ENCODE results near the gene PSMA8. TPM values are rescaled to one million over a fixed set of nuclear protein-coding genes. Genes with fewer than 3 reads are reported as not detected.
A peak's percentile ranks its signal among the peaks of the same experiment; 100 is the strongest.
"Not testable (repeated sequence)": the region's sequence is repeated elsewhere in the genome, so short reads cannot be mapped to it uniquely, and the experiment has no call there.

The PSMA8 gene
- total and polyA plus RNA-seq, 7 experiments from 2014 or later: 0.19 to 1.6 (median 0.59) TPM

DNA sequence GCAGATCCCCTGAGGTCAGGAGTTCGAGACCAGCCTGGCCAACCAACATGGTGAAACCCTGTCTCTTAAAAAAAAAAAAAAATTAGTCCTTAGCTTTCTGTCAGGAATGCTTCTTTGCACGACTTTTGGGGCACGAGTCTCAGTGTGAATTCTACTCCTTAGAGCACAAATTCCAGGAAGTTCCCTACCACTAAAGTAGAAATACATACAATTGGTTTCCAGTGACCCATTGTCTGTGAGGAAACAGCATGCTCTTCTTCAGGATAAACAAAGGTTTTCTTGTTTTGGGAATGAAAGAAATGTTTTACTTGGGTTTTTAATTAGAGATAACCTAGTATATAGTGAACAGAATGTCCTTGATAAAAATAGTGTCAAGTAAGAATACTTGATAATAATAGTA lies 23.7 kb downstream of the PSMA8 start:
- H3K27me3 Mint-ChIP-seq: peaks cover 0 to 8% (median 0%) of the 10 kb centered on the region in 5 donors
- H3K27ac Mint-ChIP-seq: no peak overlapping the region
- Histone ChIP-seq H3K36me3 (ENCODE audit: control insufficient read depth in 2 of 3, insufficient read depth in 3 of 3, low read length in 3 of 3) (no peaks in the 10 kb centered on the region), H3K27me3 (ENCODE audit: control insufficient read depth in 2 of 2, insufficient read depth in 2 of 2, low read length in 2 of 2) (no peaks in the 10 kb centered on the region), H3K27ac (ENCODE audit: low read depth, low read length) (no peak overlapping the region), H3K4me1 (ENCODE audit: control insufficient read depth in 2 of 2, insufficient read depth in 2 of 2, low read length in 2 of 2) (no peaks in the 10 kb centered on the region), H3K9me3 (ENCODE audit: control insufficient read depth in 2 of 3, low read length in 3 of 3) (no peaks in the 10 kb centered on the region), H3K4me3 (ENCODE audit: low read length) (no peak overlapping the region)
- intact Hi-C loops (cut with micrococcal nuclease): no loop called here
- H3K4me3 Mint-ChIP-seq: no peak overlapping the region
- DNase-seq (no peak), ATAC-seq (no peak)
- no peaks in the 10 kb centered on the region for H3K36me3 Mint-ChIP-seq
- no peaks in the 10 kb centered on the region for H3K9me3 Mint-ChIP-seq
- CTCF ChIA-PET: interaction anchor here (1.0 kb wide), 1 partner anchor 17 kb away, joined by 3 read pairs; no protein-coding TSS in a partner anchor
- H3K4me1 Mint-ChIP-seq: peaks cover 0 to 7% (median 2%) of the 10 kb centered on the region in 7 donors
- POLR2A ChIA-PET: no interaction called here

DNA sequence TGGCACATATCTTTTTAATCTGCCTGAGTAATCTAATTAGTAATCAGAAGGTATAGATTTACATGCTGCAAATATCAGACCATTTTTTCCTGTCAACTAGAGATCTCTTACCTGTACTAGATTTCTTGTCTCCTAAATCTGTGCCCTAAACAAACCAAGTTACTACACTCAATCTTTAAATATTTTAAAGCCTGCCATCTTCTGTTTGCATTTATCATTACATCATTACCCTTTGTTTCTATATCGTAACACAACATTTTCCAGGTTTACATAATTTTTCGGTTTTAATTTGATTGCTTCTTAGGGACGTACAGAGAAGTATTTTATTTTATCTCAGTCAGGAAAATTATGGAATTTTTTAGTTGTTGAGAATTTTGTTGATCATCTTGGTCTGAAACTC lies 25.7 kb downstream of the PSMA8 start:
- H3K36me3 Mint-ChIP-seq: no peaks in the 10 kb centered on the region
- H3K4me3 ChIP-seq (ENCODE audit: low read length): no peak overlapping the region
- peaks cover 0 to 8% (median 0%) of the 10 kb centered on the region in 5 donors for H3K27me3 Mint-ChIP-seq
- no peaks in the 10 kb centered on the region for H3K27me3 ChIP-seq (ENCODE audit: control insufficient read depth in 2 of 2, insufficient read depth in 2 of 2, low read length in 2 of 2)
- H3K4me1 Mint-ChIP-seq: peaks cover 0 to 7% (median 2%) of the 10 kb centered on the region in 7 donors
- peak in 5 of 9 donors; percentile 7 to 37 (median 17) for DNase-seq
- ChIA-PET POLR2A (no interaction called here), CTCF (interaction anchor here (0.6 to 1.0 kb wide), 2 partner anchors 57 to 87 kb away, joined by 4 to 5 read pairs; no protein-coding TSS in a partner anchor)
- H3K27ac Mint-ChIP-seq: no peak overlapping the region
- no peaks in the 10 kb centered on the region for H3K36me3 ChIP-seq (ENCODE audit: control insufficient read depth in 2 of 3, insufficient read depth in 3 of 3, low read length in 3 of 3)
- no peak overlapping the region for H3K27ac ChIP-seq (ENCODE audit: low read depth, low read length)
- H3K9me3 Mint-ChIP-seq: no peaks in the 10 kb centered on the region
- ATAC-seq: no peak
- no peaks in the 10 kb centered on the region for H3K9me3 ChIP-seq (ENCODE audit: control insufficient read depth in 2 of 3, low read length in 3 of 3)
- peak overlapping the region in 1 of 10 donors; percentile 2 for H3K4me3 Mint-ChIP-seq
- no peaks in the 10 kb centered on the region for H3K4me1 ChIP-seq (ENCODE audit: control insufficient read depth in 2 of 2, insufficient read depth in 2 of 2, low read length in 2 of 2)
- intact Hi-C loops (cut with micrococcal nuclease): loop anchor here (1.0 to 2.0 kb wide), 4 partner anchors 67 to 238 kb away; partner anchors contain the start of genes SS18 (in 1 of the 2) and TAF4B (in 1 of the 2)

DNA sequence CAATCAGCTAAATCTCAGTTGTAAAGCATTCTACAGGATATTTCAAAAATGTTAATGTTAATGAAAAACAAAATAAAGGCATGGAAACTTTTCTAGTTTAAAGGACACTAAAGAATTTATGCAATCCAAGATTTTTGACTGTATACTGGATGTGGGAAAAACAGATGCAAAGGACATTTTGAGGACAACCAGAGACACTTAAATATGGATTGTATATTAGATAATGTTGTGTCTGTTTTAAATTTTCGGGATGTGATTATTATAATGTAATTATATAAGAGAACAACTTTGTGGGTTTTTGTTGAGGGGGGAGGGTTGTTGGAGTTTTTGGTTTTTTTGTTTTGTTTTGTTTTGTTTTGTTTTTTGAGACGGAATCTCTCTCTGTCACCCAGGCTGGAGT lies 30.9 kb downstream of the PSMA8 start:
- H3K27me3 ChIP-seq (ENCODE audit: control insufficient read depth in 2 of 2, insufficient read depth in 2 of 2, low read length in 2 of 2): no peaks in the 10 kb centered on the region
- Mint-ChIP-seq H3K4me1 (peaks cover 0 to 2% (median under 1%) of the 10 kb centered on the region in 7 donors), H3K27me3 (no peaks in the 10 kb centered on the region), H3K27ac (no peak overlapping the region), H3K9me3 (no peaks in the 10 kb centered on the region), H3K36me3 (no peaks in the 10 kb centered on the region), H3K4me3 (no peak overlapping the region)
- H3K9me3 ChIP-seq (ENCODE audit: control insufficient read depth in 2 of 3, low read length in 3 of 3): no peaks in the 10 kb centered on the region
- CTCF ChIA-PET: no interaction called here
- H3K4me3 ChIP-seq (ENCODE audit: low read length): no peak overlapping the region
- no peaks in the 10 kb centered on the region for H3K4me1 ChIP-seq (ENCODE audit: control insufficient read depth in 2 of 2, insufficient read depth in 2 of 2, low read length in 2 of 2)
- DNase-seq: no peak
- intact Hi-C loops (cut with micrococcal nuclease): no loop called here
- no peak overlapping the region for H3K27ac ChIP-seq (ENCODE audit: low read depth, low read length)
- no peaks in the 10 kb centered on the region for H3K36me3 ChIP-seq (ENCODE audit: control insufficient read depth in 2 of 3, insufficient read depth in 3 of 3, low read length in 3 of 3)
- POLR2A ChIA-PET: no interaction called here
- no peak for ATAC-seq

DNA sequence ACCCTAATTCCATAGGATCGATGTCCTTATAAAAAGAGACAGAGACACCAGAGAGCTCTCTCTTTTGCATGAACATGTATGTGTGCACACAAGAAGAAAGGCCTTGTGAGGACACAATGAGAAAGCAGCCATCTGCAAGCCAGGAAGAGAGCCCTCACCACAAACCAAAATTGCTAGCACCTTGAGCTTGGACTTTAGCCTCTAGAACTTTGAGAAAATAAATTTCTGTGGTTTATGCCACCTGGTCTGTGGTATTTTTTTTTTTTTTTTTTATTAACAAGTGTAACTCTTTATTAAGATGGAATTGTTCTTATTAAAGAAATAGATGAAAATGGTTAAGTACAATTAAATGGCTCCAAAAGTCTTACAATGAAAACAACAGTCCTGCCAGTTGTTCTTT lies 33.9 kb downstream of the PSMA8 start:
- H3K4me3 ChIP-seq (ENCODE audit: low read length); DNase-seq; H3K27ac ChIP-seq (ENCODE audit: low read depth, low read length); H3K27me3 Mint-ChIP-seq; intact Hi-C loops (cut with micrococcal nuclease); POLR2A ChIA-PET; H3K4me3 Mint-ChIP-seq; H3K4me1 ChIP-seq (ENCODE audit: control insufficient read depth in 2 of 2, insufficient read depth in 2 of 2, low read length in 2 of 2); H3K36me3 Mint-ChIP-seq; CTCF ChIA-PET; H3K27me3 ChIP-seq (ENCODE audit: control insufficient read depth in 2 of 2, insufficient read depth in 2 of 2, low read length in 2 of 2); ATAC-seq; H3K4me1 Mint-ChIP-seq; H3K9me3 Mint-ChIP-seq; H3K36me3 ChIP-seq (ENCODE audit: control insufficient read depth in 2 of 3, insufficient read depth in 3 of 3, low read length in 3 of 3); H3K9me3 ChIP-seq (ENCODE audit: control insufficient read depth in 2 of 3, low read length in 3 of 3); H3K27ac Mint-ChIP-seq: not testable (repeated sequence)

DNA sequence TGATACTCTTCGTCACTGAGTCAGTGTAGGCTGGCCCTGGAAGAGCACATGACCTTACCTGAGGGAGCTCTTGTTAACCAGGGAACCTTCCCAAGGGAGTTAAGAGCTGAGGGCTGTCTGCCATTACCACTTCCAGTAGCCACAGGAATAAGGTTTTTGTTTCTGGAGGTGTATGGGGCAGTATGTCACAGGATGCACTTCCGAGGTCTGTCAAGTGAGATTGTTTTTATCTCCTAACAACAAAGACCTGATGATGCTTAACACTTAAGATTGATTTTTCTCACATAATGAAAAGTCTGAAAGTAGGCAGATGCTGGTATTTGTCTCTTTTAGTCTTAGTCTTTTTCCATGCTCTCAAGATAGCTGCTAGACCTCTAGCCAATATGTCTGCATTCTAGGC lies 41.8 kb downstream of the PSMA8 start:
- peak overlapping the region in 7 of 9 donors; percentile 11 to 86 (median 44) for H3K27ac Mint-ChIP-seq
- DNase-seq: peak in 4 of 9 donors; percentile 23 to 35 (median 28)
- ChIA-PET POLR2A (no interaction called here), CTCF (no interaction called here)
- Histone ChIP-seq H3K27ac (ENCODE audit: low read depth, low read length) (no peak overlapping the region), H3K27me3 (ENCODE audit: control insufficient read depth in 2 of 2, insufficient read depth in 2 of 2, low read length in 2 of 2) (no peaks in the 10 kb centered on the region), H3K4me1 (ENCODE audit: control insufficient read depth in 2 of 2, insufficient read depth in 2 of 2, low read length in 2 of 2) (no peaks in the 10 kb centered on the region), H3K4me3 (ENCODE audit: low read length) (no peak overlapping the region), H3K9me3 (ENCODE audit: control insufficient read depth in 2 of 3, low read length in 3 of 3) (no peaks in the 10 kb centered on the region), H3K36me3 (ENCODE audit: control insufficient read depth in 2 of 3, insufficient read depth in 3 of 3, low read length in 3 of 3) (no peaks in the 10 kb centered on the region)
- no peaks in the 10 kb centered on the region for H3K36me3 Mint-ChIP-seq
- peak overlapping the region in 3 of 10 donors; percentile 4 to 49 (median 6) for H3K4me3 Mint-ChIP-seq
- peaks cover 8 to 15% (median 11%) of the 10 kb centered on the region in 7 donors for H3K4me1 Mint-ChIP-seq
- peak; percentile 58 for ATAC-seq
- intact Hi-C loops (cut with micrococcal nuclease): no loop called here
- H3K27me3 Mint-ChIP-seq: no peaks in the 10 kb centered on the region
- peaks cover 0 to 1% (median 0%) of the 10 kb centered on the region in 11 donors for H3K9me3 Mint-ChIP-seq

DNA sequence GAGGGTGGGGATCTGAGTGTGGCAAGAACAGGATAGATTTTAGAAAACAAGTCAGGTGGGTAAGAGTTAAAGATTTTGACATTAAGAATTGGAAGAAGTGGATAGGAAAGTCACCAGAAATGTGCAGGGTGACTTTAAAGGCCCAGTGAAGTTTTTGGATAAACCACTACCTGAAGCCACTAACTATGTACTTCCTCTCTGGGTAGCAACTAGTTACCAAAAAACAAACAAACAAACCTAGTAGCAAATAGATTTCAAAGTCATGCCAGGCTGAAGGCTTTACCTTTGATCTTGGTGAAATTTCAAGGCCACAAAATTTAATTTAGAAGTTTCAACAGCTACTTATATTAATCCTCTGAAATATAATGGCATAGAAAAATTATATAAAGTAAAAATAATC lies 42.5 kb downstream of the PSMA8 start:
- Histone ChIP-seq H3K36me3 (ENCODE audit: control insufficient read depth in 2 of 3, insufficient read depth in 3 of 3, low read length in 3 of 3) (no peaks in the 10 kb centered on the region), H3K4me1 (ENCODE audit: control insufficient read depth in 2 of 2, insufficient read depth in 2 of 2, low read length in 2 of 2) (no peaks in the 10 kb centered on the region), H3K9me3 (ENCODE audit: control insufficient read depth in 2 of 3, low read length in 3 of 3) (no peaks in the 10 kb centered on the region), H3K27me3 (ENCODE audit: control insufficient read depth in 2 of 2, insufficient read depth in 2 of 2, low read length in 2 of 2) (no peaks in the 10 kb centered on the region), H3K27ac (ENCODE audit: low read depth, low read length) (no peak overlapping the region), H3K4me3 (ENCODE audit: low read length) (no peak overlapping the region)
- CTCF ChIA-PET: no interaction called here
- peak; percentile 31 for ATAC-seq
- Mint-ChIP-seq H3K27me3 (no peaks in the 10 kb centered on the region), H3K27ac (peak overlapping the region in 5 of 9 donors; percentile 26 to 86 (median 69)), H3K4me3 (peak overlapping the region in 1 of 10 donors; percentile 6), H3K4me1 (peaks cover 8 to 15% (median 11%) of the 10 kb centered on the region in 7 donors), H3K36me3 (no peaks in the 10 kb centered on the region), H3K9me3 (peaks cover 0 to 1% (median 0%) of the 10 kb centered on the region in 11 donors)
- POLR2A ChIA-PET: no interaction called here
- peak in 2 of 9 donors; percentile 30 to 32 for DNase-seq
- intact Hi-C loops (cut with micrococcal nuclease): no loop called here

DNA sequence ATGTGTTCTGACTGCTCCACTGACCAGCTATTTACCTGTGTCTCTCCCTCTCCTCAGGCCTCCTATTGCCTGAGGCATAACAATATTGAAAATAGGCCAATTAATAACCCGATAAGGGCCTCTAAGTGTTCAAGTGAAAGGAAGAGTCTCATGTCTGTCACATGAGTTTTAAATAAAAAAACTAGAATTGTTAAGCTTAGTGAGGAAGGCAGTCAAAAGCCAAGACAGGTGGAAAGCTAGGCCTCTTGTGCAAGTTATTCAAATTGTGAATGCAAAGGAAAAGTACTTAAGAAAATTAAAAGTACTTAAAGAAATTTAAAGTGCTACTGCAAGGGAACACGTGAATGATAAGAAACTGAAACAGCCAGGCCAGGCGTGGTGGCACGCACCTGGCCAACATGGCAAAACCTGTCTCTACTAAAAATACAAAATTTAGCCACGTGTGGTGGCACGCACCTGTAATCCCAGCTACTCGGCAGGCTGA lies 47.7 kb downstream of the PSMA8 start:
- no peaks in the 10 kb centered on the region for H3K36me3 ChIP-seq (ENCODE audit: control insufficient read depth in 2 of 3, insufficient read depth in 3 of 3, low read length in 3 of 3)
- intact Hi-C loops (cut with micrococcal nuclease): no loop called here
- H3K4me3 Mint-ChIP-seq: no peak overlapping the region
- CTCF ChIA-PET: no interaction called here
- no peaks in the 10 kb centered on the region for H3K27me3 Mint-ChIP-seq
- H3K9me3 Mint-ChIP-seq: no peaks in the 10 kb centered on the region
- no peaks in the 10 kb centered on the region for H3K27me3 ChIP-seq (ENCODE audit: control insufficient read depth in 2 of 2, insufficient read depth in 2 of 2, low read length in 2 of 2)
- no peaks in the 10 kb centered on the region for H3K9me3 ChIP-seq (ENCODE audit: control insufficient read depth in 2 of 3, low read length in 3 of 3)
- no peaks in the 10 kb centered on the region for H3K4me1 ChIP-seq (ENCODE audit: control insufficient read depth in 2 of 2, insufficient read depth in 2 of 2, low read length in 2 of 2)
- POLR2A ChIA-PET: interaction anchor here (1.0 kb wide), 1 partner anchor 36 kb away, joined by 4 read pairs; no protein-coding TSS in a partner anchor
- H3K27ac ChIP-seq (ENCODE audit: low read depth, low read length): no peak overlapping the region
- H3K27ac Mint-ChIP-seq: no peak overlapping the region
- ATAC-seq (no peak), DNase-seq (no peak)
- H3K4me1 Mint-ChIP-seq: peaks cover 0 to 5% (median 0%) of the 10 kb centered on the region in 7 donors
- no peaks in the 10 kb centered on the region for H3K36me3 Mint-ChIP-seq
- no peak overlapping the region for H3K4me3 ChIP-seq (ENCODE audit: low read length)

All from naive thymus-derived CD4-positive, alpha-beta T cell (primary cell).